T-cell (primary cell): ENCODE results near the gene MAPKAP1. TPM values are rescaled to one million over a fixed set of nuclear protein-coding genes. Genes with fewer than 3 reads are reported as not detected.
A peak's percentile ranks its signal among the peaks of the same experiment; 100 is the strongest.

Experiments
- ATAC-seq, 4 experiments: fragments of 200-7000 bp in 3 of 4; fragments of 150-1000 bp in 1 of 4; cut with Tn5 transposase; replicated peaks in 1 of 4; 1 replicate in 3 of 4; 2 replicates in 1 of 4; pipeline ENCODE4 v1.10.0; 2021; ENCODE audit warnings: moderate library complexity in 3 of 4, mild to moderate bottlenecking in 2 of 4, moderate number of reproducible peaks in 1 of 4
- CTCF ChIA-PET, 2 donors: fragments of 300-600 bp; sonication (Branson Sonifier 250); formaldehyde crosslinking; loops; one replicate each; lab custom pipeline; 2022; ENCODE audit warnings: antibody characterized with exemption in 2 of 2; lab: Charles Lee
- POLR2A ChIA-PET, 2 donors: fragments of 300-600 bp; sonication (Branson Sonifier 250); formaldehyde crosslinking; loops; one replicate each; lab custom pipeline; 2022; ENCODE audit warnings: antibody characterized with exemption in 2 of 2; lab: Charles Lee
- DNase-seq, 35 experiments: peaks; one replicate each; pipeline versions ENCODE4 v3.0.0 to v3.0.0-alpha.2; 2013 to 2023
- H3K27ac ChIP-seq: one replicate; pipeline ENCODE4 v1.5.1; 2013; ENCODE audit warnings: low read length
- H3K27me3 ChIP-seq, 2 experiments: replicated peaks in 1 of 2; 1 replicate in 1 of 2; 2 replicates in 1 of 2; pipeline versions ENCODE4 v1.6.1 to v1.7.0; 2013; ENCODE audit warnings: low read length in 1 of 2, mixed read lengths in 1 of 2; ENCODE audit not compliant: control insufficient read depth in 2 of 2, insufficient read depth in 2 of 2; ENCODE audit errors: extremely low read depth in 1 of 2
- H3K36me3 ChIP-seq, 2 donors: 1 replicate in 1 of 2; 2 replicates in 1 of 2; pipeline versions ENCODE4 v1.6.1 to v1.7.0; 2013; ENCODE audit warnings: low read length in 1 of 2; ENCODE audit not compliant: control insufficient read depth in 2 of 2, insufficient read depth in 1 of 2; ENCODE audit errors: extremely low read depth in 1 of 2
- H3K4me1 ChIP-seq, 2 experiments: 1 replicate in 1 of 2; 2 replicates in 1 of 2; pipeline versions ENCODE4 v1.6.1 to v1.7.0; 2013; ENCODE audit warnings: low read length in 2 of 2, mixed read lengths in 1 of 2; ENCODE audit not compliant: insufficient read depth in 2 of 2, control insufficient read depth in 1 of 2; ENCODE audit errors: extremely low read depth in 1 of 2
- H3K4me3 ChIP-seq, 2 donors: 1 replicate in 1 of 2; 2 replicates in 1 of 2; pipeline versions ENCODE4 v1.5.1 to v1.7.0; 2013; ENCODE audit warnings: mild to moderate bottlenecking in 2 of 2, low read length in 1 of 2, moderate library complexity in 1 of 2; ENCODE audit not compliant: control insufficient read depth in 1 of 2; ENCODE audit errors: extremely low read depth in 1 of 2
- H3K9me3 ChIP-seq: 2 replicates; pipeline ENCODE4 v1.7.0; 2013
- H3K27ac Mint-ChIP-seq, 2 donors: one replicate each; pipeline ENCODE4 v1.8.0; 2020 to 2021; ENCODE audit warnings: mild to moderate bottlenecking in 2 of 2, mixed read lengths in 2 of 2
- H3K27me3 Mint-ChIP-seq, 2 donors: one replicate each; pipeline ENCODE4 v1.8.0; 2021 to 2022; ENCODE audit warnings: mixed read lengths in 2 of 2
- H3K36me3 Mint-ChIP-seq: one replicate; pipeline ENCODE4 v1.8.0; 2021; ENCODE audit warnings: mixed read lengths
- H3K4me1 Mint-ChIP-seq, 3 donors: one replicate each; pipeline ENCODE4 v1.8.0; 2020 to 2022; ENCODE audit warnings: mixed read lengths in 3 of 3, mild to moderate bottlenecking in 1 of 3
- H3K4me3 Mint-ChIP-seq, 3 donors: one replicate each; pipeline ENCODE4 v1.8.0; 2020 to 2022; ENCODE audit warnings: mild to moderate bottlenecking in 3 of 3, mixed read lengths in 3 of 3, moderate library complexity in 3 of 3
- H3K9me3 Mint-ChIP-seq, 3 donors: one replicate each; pipeline ENCODE4 v1.8.0; 2020 to 2022; ENCODE audit warnings: mixed read lengths in 3 of 3
- WGBS: methylation state at CpG from one replicate; pipeline ENCODE4 v1.1.5; 2013; ENCODE audit warnings: missing lambda C conversion rate; ENCODE audit not compliant: insufficient coverage; 5-methylcytosine and 5-hydroxymethylcytosine counted together
- total RNA-seq, 35 experiments: library from RNA in 6 of 35; stranded (reverse) in 6 of 35; fragments of 120-200 nt in 1 of 35; gene quantifications; one replicate each; pipeline versions ENCODE4 v1.2.1 to v1.2.4 and lab custom pipeline; 2013 to 2026

MAPKAP1 gene
- total RNA-seq, 5 donors from 2014 or later (not counting 1 experiment from before 2014, with no cell fraction given): 50.2 to 60.3 (median 55.6) TPM

DNA sequence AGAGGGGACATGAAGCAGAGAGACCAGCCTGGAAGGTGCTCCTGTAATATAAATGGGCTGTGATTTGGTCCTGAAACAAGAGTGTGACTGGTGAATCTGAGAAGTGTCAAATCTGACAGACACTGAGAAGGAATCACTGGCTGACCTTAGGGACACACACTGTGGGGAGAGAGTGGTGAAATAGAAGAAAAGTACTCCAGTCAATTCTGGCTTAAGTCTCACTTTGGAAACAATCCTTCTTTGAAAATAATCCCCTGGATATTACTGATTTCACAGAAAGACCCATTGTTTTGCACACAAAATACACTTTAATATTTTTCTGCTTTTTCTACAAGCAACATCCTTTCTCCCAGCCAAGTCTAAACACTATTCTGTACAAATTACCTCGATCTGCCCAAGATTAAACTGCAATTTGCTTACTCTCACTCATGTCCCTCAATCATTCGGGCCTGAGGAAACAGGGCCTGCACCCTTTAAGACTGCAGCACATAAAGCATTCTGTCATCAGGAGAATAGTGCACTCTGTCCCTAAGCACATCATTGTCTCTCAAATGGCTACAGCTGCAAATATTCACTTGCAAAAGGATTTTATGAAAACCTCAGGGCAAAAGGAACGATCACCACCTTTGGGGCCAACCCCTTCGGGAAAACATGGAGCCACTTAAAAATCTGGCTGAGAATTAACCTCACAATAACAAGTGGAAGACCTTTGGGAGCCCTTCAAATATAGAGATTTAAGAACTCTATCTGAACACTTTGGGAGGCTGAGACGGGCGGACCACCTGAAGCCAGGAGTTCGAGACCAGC is 68.6 kb downstream of the MAPKAP1 start:
- WGBS: 89% methylated on average over 6 of the region's 7 CpGs
- Mint-ChIP-seq H3K27ac (no peak overlapping the region), H3K27me3 (no peaks in the 10 kb centered on the region), H3K9me3 (no peaks in the 10 kb centered on the region), H3K36me3 (peaks cover 20% of the 10 kb centered on the region), H3K4me3 (no peak overlapping the region), H3K4me1 (peaks cover 49 to 60% (median 56%) of the 10 kb centered on the region in 3 donors)
- Histone ChIP-seq H3K27me3 (no peaks in the 10 kb centered on the region), H3K36me3 (no peaks in the 10 kb centered on the region), H3K9me3 (no peaks in the 10 kb centered on the region), H3K4me1 (no peaks in the 10 kb centered on the region), H3K27ac (no peak overlapping the region), H3K4me3 (no peak overlapping the region)
- ATAC-seq (no peak), DNase-seq (no peak)
- CTCF ChIA-PET: no interaction called here
- POLR2A ChIA-PET: no interaction called here

DNA sequence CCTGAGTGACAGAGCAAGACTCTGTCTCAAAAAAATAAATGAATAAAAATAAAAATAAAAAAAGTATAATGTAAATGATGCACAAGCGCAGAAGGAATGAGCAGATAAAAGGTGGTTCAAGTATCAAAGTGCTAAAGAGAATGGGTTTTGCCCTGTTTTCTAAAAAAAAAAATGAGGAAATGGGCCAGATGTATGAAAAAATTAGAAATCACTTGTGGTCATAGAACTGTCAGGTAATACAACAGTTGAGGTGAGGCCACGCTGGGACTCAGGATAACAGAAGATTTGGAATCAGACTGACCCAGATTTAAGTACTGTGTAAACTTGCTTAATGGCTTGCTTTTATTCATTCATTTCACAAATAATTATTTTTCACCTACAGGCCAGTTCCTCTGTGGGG is 69.8 kb downstream of the MAPKAP1 start:
- POLR2A ChIA-PET: no interaction called here
- 100% methylated on average over 1 of the region's 2 CpGs for WGBS

DNA sequence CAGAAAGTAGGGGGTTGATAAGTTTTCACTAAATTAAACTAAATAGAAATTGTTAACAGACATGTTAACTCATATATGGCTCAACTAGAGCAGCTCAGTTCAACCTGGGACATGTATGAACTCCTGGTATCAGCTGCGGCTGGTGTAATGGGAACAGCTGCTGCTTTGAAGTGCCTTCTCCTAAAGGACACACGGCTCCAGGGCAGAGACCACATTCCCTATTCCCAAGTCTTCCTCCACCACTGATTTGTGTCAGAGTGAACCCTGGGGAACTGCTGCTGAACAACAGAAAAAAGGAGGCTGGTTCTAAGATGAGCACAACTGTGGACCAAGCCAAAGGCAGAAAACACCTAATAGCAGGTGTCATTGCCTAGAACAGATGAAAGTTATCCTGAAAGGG is 71.1 kb downstream of the MAPKAP1 start:
- WGBS: 83% methylated on average over 1 of the region's 2 CpGs
- Histone ChIP-seq H3K36me3 (no peaks in the 10 kb centered on the region), H3K4me1 (peaks cover 6 to 13% of the 10 kb centered on the region in 2 experiments), H3K9me3 (no peaks in the 10 kb centered on the region), H3K27ac (no peak overlapping the region), H3K4me3 (no peak overlapping the region), H3K27me3 (no peaks in the 10 kb centered on the region)
- Mint-ChIP-seq H3K9me3 (no peaks in the 10 kb centered on the region), H3K27ac (no peak overlapping the region), H3K36me3 (peaks cover 15% of the 10 kb centered on the region), H3K4me1 (peaks cover 68 to 76% (median 71%) of the 10 kb centered on the region in 3 donors), H3K4me3 (no peak overlapping the region), H3K27me3 (no peaks in the 10 kb centered on the region)
- POLR2A ChIA-PET: no interaction called here
- CTCF ChIA-PET: interaction anchor here in 1 of 2 donors (0.6 kb wide), 2 partner anchors 145 to 985 kb away, joined by 3 to 6 read pairs; no protein-coding TSS in a partner anchor
- DNase-seq: no peak
- ATAC-seq: no peak

More for the DNA sequence above, 69.8 kb downstream of the MAPKAP1 start:
- Mint-ChIP-seq H3K4me1 (peaks cover 57 to 64% (median 61%) of the 10 kb centered on the region in 3 donors), H3K9me3 (no peaks in the 10 kb centered on the region), H3K27me3 (no peaks in the 10 kb centered on the region), H3K4me3 (no peak overlapping the region), H3K27ac (no peak overlapping the region), H3K36me3 (peaks cover 16% of the 10 kb centered on the region)
- H3K27me3 ChIP-seq: no peaks in the 10 kb centered on the region
- H3K9me3 ChIP-seq: no peaks in the 10 kb centered on the region
- ATAC-seq: no peak
- no peaks in the 10 kb centered on the region for H3K36me3 ChIP-seq
- CTCF ChIA-PET: no interaction called here
- peaks cover 6 to 7% of the 10 kb centered on the region in 2 experiments for H3K4me1 ChIP-seq
- H3K27ac ChIP-seq: no peak overlapping the region
- H3K4me3 ChIP-seq: no peak overlapping the region
- DNase-seq: no peak

- no peak overlapping the region for H3K27ac Mint-ChIP-seq
- H3K27ac ChIP-seq: no peak overlapping the region
- no peaks in the 10 kb centered on the region for H3K27me3 Mint-ChIP-seq
- ChIA-PET CTCF (no interaction called here), POLR2A (no interaction called here)
- peaks cover 9% of the 10 kb centered on the region for H3K36me3 Mint-ChIP-seq
- H3K9me3 ChIP-seq: no peaks in the 10 kb centered on the region
- no peaks in the 10 kb centered on the region for H3K27me3 ChIP-seq
- WGBS: 100% methylated on average over 2 of the region's 5 CpGs
- no peak for DNase-seq
- no peak overlapping the region for H3K4me3 ChIP-seq
- H3K36me3 ChIP-seq: no peaks in the 10 kb centered on the region
- no peak for ATAC-seq
- H3K4me1 ChIP-seq: peaks cover 6 to 13% of the 10 kb centered on the region in 2 experiments
- no peak overlapping the region for H3K4me3 Mint-ChIP-seq
- no peaks in the 10 kb centered on the region for H3K9me3 Mint-ChIP-seq
- H3K4me1 Mint-ChIP-seq: peaks cover 70 to 72% (median 70%) of the 10 kb centered on the region in 3 donors
Measured at GRCh38 chr9:125634040-125634717, 72.8 kb downstream of the MAPKAP1 start.

DNA sequence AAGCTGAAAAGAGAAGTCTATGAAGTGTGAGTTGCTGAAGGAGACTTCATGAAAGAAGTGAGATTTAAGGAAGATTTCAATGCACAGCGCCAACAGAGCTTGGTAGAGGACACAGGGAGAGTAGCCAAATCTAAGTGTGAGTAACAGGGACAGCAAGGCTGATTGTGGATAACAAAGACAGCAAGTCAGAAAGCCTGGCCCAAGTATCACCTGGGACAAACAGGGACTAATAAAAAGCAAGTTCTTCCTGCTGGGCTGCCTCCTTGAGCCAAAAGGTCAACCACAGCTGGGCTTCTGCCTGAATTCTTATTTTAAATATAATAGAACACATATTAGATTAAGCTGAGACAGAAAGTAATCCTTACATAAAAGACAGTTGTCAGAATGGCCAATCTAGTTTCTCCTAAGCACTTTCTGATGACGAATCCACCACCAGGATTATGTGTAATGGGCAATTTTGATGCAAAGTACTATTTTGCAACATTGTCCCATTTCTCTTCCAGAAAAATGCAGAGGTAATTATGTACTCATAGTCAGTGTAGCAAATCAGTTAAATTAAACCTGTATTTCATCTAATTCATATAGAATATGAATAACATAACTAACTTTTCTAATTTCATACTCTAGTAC is 73.8 kb downstream of the MAPKAP1 start:
- H3K9me3 Mint-ChIP-seq: no peaks in the 10 kb centered on the region
- H3K36me3 ChIP-seq: no peaks in the 10 kb centered on the region
- H3K9me3 ChIP-seq: no peaks in the 10 kb centered on the region
- peaks cover 63 to 75% (median 72%) of the 10 kb centered on the region in 3 donors for H3K4me1 Mint-ChIP-seq
- H3K27me3 ChIP-seq: no peaks in the 10 kb centered on the region
- no peak overlapping the region for H3K4me3 ChIP-seq
- H3K27ac ChIP-seq: no peak overlapping the region
- no peaks in the 10 kb centered on the region for H3K27me3 Mint-ChIP-seq
- ChIA-PET CTCF (no interaction called here), POLR2A (no interaction called here)
- no peak overlapping the region for H3K4me3 Mint-ChIP-seq
- H3K27ac Mint-ChIP-seq: no peak overlapping the region
- ATAC-seq: no peak
- peaks cover 5% of the 10 kb centered on the region for H3K36me3 Mint-ChIP-seq
- 91% methylated on average over 1 of the region's 2 CpGs for WGBS
- no peak for DNase-seq
- peaks cover 6 to 13% of the 10 kb centered on the region in 2 experiments for H3K4me1 ChIP-seq

GRCh38 chr9:125632321-125633115 is 74.5 kb downstream of the MAPKAP1 start:
- Histone ChIP-seq H3K4me3 (no peak overlapping the region), H3K27ac (no peak overlapping the region), H3K27me3 (no peaks in the 10 kb centered on the region), H3K4me1 (peaks cover 6 to 13% of the 10 kb centered on the region in 2 experiments), H3K36me3 (no peaks in the 10 kb centered on the region), H3K9me3 (no peaks in the 10 kb centered on the region)
- Mint-ChIP-seq H3K27ac (no peak overlapping the region), H3K27me3 (no peaks in the 10 kb centered on the region), H3K36me3 (no peaks in the 10 kb centered on the region), H3K4me1 (peaks cover 63 to 74% (median 69%) of the 10 kb centered on the region in 3 donors), H3K4me3 (no peak overlapping the region), H3K9me3 (no peaks in the 10 kb centered on the region)
- ChIA-PET CTCF (no interaction called here), POLR2A (no interaction called here)
- WGBS: 72% methylated on average over 3 of the region's 4 CpGs
- DNase-seq (peak in 1 of 35 experiments; percentile 2), ATAC-seq (peak in 2 of 4 experiments; percentile 24 to 48)
